HG02870 (cell line): Measurements from ENCODE around the gene RMRP.
"Not testable (repeated sequence)": the region's sequence is repeated elsewhere in the genome, so short reads cannot be mapped to it uniquely, and the experiment has no call there.

Experiments used
- ATAC-seq: cut with Tn5 transposase; IDR thresholded peaks from one replicate; pipeline ENCODE4 v1.9.1; 2021; ENCODE audit warnings: mild to moderate bottlenecking, moderate library complexity; ENCODE audit not compliant: unreplicated experiment

Gene RMRP

GRCh38 chr9:35615981-35616680, 41.7 kb downstream of the RMRP start:
- ATAC-seq: no peak

- no peak for ATAC-seq
Measured at GRCh38 chr9:35612843-35613242, 45.0 kb downstream of the RMRP start.

- not testable (repeated sequence) for ATAC-seq
Measured at GRCh38 chr9:35612066-35612465, 45.8 kb downstream of the RMRP start.

DNA sequence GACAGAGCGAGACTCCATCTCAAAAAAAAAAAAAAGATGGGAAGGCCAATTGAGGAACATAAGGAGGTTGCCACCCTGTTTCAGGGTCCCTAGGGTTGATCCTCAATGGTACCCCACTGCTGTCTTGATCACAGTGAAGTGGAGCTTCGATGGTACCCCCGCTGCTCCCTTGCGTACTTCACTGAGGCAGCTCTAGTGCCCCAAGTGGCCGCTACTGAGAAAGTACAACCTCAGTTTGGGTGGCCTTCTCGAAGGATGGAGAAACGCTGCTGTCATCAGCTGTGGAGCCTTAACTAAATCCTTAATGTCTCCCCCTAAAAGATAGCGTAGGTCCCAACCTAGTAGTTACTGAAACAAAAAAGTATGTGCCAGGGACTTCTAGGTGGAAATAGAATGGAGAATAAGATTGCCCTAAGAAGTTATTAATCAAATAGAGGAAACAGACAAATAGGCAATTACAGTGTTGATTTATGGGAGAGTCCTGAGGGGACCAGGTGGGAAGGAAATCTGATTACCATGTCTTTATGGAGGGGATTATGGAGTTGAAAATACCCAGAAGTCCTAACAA, 46.5 kb downstream of the RMRP start:
- no peak for ATAC-seq

GRCh38 chr9:35609820-35610163, 48.0 kb downstream of the RMRP start:
- ATAC-seq: no peak

DNA sequence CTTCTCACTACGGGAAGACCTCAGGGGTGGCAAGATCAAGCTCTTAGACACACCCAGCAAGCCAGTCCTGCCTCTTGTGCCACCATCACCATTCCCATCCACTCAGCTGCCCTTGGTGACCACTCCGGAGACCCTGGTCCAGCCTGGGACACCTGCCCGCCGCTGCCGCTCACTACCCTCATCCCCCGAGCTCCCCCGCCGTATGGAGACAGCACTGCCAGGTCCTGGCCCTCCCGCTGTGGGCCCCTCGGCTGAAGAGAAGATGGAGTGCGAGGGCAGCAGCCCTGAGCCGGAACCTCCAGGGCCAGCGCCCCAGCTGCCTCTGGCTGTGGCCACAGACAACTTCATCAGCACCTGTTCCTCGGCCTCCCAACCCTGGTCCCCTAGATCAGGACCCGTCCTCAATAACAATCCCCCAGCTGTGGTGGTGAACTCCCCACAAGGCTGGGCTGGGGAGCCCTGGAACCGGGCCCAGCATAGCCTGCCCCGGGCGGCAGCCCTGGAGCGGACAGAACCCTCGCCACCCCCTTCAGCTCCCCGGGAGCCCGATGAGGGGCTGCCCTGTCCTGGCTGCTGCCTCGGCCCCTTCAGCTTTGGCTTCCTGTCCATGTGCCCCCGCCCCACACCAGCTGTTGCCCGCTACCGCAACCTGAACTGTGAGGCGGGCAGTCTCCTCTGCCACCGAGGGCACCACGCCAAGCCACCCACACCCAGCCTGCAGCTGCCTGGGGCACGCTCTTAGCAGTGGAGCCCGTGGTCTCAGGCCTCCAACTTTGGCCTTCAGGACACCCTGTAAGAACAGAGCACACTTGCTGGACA, 48.6 kb downstream of the RMRP start:
- ATAC-seq: no peak

DNA sequence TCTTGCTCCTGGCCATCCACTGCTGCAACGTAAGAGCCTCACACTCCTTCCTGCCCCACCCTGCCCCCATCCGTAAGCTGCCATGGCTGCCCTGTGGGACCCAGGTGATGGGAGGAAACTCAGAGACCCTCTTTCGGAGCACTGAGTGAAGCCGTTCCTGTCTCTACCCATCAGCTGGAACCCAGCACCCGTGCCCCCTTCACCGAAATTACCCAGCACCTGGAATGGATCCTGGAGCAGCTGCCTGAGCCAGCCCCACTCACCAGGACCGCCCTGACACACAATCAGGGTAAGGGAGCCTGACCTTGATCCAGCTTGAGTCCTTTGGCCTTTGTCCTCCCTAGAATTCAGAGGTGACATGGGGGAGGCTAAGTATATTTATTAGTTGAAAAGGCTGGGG, 49.6 kb downstream of the RMRP start:
- no peak for ATAC-seq
